ENCODE measurements around the gene ANKRD44.

The ANKRD44 gene

GRCh38 chr2:197108758-197109157, 201.8 kb downstream of the ANKRD44 start:
- DNase-seq (ENCODE audit: low spot score), result peak; percentile 74

GRCh38 chr2:197107291-197108269, 203.0 kb downstream of the ANKRD44 start:
- peak; percentile 34 for DNase-seq (ENCODE audit: low spot score)

GRCh38 chr2:197103363-197103762, 207.2 kb downstream of the ANKRD44 start:
- no peak for DNase-seq (ENCODE audit: low spot score)

DNA sequence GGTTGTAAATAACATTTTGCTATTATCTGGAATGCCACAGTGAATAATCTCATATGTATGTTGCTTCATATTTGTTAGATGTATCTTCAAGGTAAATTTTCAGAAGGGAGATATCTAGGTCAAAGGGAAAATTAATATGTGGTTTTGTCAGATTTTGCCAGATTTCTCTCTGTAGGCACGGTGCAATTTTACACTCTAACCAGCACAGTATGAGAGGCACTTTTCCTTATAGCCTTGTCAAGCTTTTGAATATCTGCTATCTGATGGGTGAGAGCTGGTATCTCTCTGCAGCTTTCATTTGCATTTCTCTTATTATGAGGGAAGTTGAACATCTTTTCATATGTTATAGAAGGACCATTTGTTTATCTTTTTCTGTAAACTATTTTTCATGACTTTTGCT, 208.3 kb downstream of the ANKRD44 start:
- no peak for DNase-seq (ENCODE audit: low spot score)

DNA sequence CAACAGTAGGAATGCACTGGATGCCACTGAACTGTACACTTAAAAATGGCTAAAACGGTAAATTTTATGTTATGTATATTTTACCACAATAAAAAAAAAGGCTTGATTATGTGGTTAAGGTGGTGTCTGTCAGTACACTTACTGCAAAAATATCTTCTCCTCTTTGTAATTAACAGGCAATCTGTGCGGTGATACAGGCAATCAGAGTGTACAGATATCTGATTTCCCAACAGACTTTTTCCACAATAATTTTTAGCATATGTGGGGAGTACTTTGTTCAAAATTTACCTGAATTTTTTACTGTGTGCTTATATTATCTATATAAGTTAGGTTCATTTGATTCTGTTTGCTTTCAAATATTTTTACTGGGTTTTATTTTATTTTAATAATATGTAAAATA, 209.1 kb downstream of the ANKRD44 start:
- no peak for DNase-seq (ENCODE audit: low spot score)

DNA sequence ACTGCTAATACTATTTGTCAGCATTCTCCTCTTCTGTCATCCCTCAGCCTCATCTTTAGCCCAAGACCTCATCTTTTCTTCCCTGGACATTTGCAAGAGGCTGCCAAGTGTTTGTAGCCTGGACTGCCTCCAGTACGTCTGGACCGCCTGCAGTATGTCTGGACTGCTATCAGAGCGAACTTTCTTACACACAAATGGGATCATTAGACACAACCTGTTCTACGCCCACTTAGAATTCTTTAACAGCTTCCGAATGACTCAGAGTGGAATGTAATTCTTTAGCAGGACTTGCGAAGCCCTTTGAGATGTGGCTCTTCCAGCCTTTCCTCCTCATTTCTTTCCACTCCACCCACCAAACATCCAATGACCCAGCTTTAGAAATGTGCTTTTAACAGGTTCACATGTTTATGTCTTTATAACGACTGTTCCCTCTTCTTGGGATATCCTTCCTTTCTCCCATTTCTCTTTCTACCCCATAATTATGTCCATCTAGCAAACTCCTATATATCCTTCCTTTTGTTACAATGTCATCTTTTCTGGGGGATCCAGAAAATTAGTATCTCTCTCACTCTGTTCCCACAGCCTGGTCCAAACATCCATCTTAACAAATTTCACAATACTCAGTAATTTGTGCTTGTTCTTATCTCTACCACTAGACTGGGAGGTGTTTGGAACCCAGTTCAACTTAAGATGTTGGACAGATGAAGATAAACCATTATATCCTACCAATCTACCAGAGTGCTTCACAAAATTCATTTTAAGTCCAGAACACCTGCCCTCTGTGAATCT, 212.8 kb downstream of the ANKRD44 start:
- DNase-seq (ENCODE audit: low spot score), result peak; percentile 16

DNA sequence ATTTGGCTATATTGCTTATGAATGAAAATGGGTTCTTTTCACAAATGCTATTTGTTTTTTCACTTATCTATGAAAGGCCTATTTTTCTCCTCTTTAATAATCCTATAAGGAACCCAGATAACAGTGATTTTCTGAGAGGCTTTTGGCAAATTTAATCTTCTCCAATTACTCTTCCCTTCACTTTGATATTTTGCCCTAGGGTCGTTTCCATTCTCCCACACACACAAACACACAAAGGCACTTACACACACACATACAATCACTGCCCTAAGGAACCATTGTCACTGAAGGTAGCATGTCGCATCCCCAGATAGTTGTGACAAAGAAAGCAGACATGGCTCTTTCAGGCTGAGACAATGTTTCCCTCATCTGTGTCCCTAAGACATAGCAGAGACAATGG, 213.9 kb downstream of the ANKRD44 start:
- DNase-seq (ENCODE audit: low spot score), result no peak

GRCh38 chr2:197092431-197092830, 218.1 kb downstream of the ANKRD44 start:
- peak; percentile 36 for DNase-seq (ENCODE audit: low spot score)

DNA sequence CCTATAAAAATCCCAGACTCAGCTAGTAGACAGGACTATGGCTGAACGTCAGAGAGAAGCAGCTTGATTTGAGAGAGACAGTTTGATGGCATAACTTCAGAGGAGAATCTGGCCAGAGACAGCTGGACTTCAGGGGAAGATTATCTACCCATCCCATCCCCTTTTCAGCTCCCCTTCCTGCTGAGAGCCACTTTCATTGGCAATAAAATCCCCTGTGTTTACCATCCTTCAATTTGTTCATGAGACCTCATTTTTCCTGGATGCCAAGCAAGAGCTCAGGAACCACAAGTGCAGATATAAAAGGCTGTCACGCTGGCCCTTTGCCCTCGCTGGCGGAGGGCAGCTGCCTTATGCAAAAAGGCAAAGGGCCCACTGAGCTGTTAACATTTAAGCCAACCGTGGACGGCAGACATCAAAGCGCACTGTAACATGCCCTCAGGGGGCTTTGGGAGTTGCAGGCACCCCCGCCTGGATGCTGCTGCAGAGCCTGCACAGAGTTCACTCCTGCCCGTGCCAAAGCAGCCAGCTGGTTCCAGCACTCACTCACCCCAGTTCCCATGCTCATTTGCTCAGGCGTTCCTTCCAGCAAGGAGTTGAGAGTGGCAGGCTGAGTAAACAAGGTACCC, 219.7 kb downstream of the ANKRD44 start:
- no peak for DNase-seq (ENCODE audit: low spot score)

DNA sequence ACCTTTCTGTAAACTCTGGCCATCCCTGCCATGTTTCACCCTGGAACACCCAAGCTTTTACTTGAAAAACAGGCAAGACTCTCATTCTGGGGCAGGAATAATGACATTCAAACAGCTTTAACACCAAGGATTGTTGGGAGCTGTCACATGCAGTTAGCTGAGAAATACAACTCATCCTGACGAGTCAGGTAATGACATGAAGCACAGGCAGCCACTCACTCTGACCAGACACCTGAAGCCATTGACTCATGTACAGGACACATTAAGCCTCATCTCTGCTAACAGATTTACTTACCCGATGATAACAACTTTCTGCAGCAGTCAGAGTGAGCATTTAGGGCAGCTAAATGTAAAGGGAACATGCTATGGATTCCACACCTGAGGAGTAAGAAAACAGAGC, 220.9 kb downstream of the ANKRD44 start:
- no peak for DNase-seq (ENCODE audit: low spot score)

GRCh38 chr2:197088694-197089093, 221.9 kb downstream of the ANKRD44 start:
- no peak for DNase-seq (ENCODE audit: low spot score)

GRCh38 chr2:197086500-197086899, 224.1 kb downstream of the ANKRD44 start:
- DNase-seq (ENCODE audit: low spot score), result no peak

GRCh38 chr2:197085665-197086064, 224.9 kb downstream of the ANKRD44 start:
- DNase-seq (ENCODE audit: low spot score), result no peak

DNA sequence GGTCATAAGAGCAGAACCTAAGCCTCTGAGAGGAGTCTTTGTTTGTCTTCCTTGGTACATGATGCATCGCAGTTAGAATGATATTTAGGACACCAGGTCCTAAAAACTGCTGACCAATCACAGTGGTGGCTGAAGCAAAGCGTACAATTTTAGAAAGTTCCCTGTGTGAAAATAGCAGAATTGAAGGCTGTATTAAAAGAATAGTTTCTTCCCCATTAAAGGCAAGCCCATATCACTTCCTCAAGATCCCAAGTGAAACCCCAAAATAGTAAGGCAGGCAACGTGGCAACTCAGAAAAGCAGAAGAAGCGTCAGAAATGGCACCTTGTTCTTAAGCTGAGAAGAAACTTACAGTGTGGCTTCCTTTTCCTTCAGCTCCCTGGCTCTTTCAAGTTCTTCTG, 229.3 kb downstream of the ANKRD44 start:
- no peak for DNase-seq (ENCODE audit: low spot score)

DNA sequence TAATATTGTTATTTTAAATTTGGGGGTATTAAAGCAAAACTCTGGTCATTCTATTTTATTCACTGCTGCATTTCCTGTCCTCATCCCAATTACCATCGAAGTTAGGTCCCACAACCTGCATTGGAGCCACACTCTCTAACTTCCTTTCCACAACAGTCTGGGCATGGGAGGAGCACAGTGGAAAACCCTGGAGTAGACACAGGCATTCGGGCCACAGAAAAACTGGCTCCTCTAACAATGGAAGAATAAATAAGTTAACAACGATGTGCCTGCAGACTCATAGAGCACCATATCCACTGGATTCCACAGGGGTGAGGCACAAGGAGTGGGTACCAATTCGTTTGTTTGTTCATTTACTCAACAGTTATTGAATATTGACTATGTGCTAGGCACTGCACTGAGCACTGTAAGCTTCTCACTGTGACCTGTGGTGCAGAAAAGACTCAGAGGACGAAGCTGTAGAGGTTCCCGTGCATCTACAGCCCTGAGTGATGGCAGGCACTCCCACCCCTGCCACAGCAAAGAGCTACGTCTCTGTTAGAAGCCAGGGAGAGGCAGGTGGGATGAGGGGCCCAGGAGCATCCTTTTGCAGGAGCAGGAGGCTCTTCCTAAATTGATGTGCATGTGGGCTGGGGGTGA, 229.9 kb downstream of the ANKRD44 start:
- no peak for DNase-seq (ENCODE audit: low spot score)

DNA sequence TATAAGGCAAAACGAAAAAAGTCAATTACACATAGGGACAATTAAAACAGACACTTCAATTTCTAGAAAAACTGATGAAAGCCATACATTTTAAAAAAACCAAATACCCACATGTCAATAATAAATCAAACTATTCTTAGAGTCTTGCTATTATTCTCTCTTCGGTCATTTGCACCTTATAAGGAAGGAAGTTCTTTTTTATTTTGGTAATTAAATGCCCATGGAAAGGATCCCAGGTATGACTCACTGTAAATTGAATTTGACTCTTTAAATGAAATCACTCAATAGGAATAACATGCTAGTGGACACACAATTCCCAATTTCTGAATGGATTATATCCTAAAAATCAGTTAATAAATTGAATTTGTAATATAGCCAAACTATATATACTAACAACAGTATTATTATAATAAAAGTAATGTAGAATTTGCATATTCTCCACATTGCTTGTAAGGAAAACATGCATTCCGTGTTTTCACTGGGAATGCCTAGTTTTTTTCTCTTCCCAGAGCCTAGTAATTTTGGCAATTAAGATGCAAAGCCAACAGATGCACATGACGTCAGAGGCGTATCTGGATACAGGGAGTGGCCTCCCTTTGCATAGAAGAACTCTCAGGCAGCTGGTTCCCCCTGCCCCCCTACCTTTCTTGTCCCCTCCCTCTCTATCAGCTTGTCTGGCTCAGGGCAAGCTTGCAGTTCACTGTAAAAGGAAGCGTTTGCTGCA, 230.6 kb downstream of the ANKRD44 start:
- DNase-seq (ENCODE audit: low spot score), result no peak

- no peak for DNase-seq (ENCODE audit: low spot score)
Measured at GRCh38 chr2:197079414-197079813, 231.2 kb downstream of the ANKRD44 start.

DNA sequence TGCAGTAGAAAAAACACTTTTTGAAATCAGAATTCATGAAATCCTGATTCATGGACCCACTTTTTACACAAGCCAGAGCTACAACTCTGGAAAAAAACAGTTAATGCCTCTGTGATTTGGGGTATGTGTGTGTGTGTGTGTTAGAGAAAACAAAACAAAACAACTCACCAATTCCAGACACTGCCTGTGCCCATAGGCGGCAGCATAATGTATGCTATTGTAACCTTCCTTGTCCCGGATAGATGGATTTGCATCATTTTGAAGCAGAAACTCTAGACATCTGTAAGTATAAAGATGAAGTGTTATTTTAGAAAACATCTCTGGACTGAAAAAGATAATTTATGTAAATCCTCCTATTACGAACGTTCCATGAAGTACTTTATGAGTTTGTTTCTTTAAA, 232.0 kb downstream of the ANKRD44 start:
- DNase-seq (ENCODE audit: low spot score), result no peak

- no peak for DNase-seq (ENCODE audit: low spot score)
Measured at GRCh38 chr2:197077336-197077735, 233.2 kb downstream of the ANKRD44 start.

DNA sequence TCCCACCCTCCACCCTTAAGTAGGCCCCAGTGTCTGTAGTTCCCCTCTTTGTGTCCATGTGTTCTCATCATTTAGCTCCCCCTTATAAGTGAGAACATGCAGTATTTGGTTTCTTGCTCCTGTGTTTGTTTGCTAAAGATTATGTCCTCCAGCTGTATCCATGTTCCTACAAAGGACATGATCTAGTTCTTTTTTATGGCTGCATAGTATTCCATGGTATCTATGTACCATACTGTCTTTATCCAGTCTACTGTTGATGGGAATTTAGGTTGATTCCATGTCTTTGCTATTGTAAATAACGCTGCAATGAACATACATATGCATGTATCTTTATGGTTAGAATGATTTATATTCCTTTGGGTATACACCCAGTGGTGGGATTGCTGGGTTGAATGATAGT, 233.9 kb downstream of the ANKRD44 start:
- DNase-seq (ENCODE audit: low spot score), result no peak

DNA sequence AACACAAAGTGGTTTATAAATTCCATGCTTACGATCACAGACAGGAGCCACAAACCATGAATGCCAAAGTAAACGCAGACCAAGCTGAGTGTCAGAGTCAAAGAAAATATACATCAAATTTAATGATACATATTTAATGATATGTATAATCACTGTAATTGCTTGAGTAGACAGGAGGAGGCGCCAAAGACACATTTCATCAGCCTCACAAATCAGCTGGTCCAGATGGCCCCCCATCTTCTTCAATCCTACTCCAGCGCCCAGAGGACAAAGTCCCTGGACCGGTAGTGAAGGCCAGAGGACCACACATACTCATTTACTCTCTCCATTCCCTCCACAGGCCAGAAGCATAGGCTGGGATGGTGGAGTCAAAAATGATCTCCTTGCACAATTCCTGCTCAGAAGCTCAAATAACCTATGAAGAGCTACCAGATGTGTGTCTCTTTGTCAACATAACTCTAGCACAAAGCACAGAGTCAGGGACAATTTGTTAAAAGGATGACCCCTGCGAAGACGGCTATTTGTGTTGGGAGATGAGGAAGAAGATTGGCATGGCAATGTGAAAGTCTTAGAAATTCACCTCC, 234.7 kb downstream of the ANKRD44 start:
- no peak for DNase-seq (ENCODE audit: low spot score)
